ENCODE results near the gene GPR101.

The GPR101 gene, protein sequence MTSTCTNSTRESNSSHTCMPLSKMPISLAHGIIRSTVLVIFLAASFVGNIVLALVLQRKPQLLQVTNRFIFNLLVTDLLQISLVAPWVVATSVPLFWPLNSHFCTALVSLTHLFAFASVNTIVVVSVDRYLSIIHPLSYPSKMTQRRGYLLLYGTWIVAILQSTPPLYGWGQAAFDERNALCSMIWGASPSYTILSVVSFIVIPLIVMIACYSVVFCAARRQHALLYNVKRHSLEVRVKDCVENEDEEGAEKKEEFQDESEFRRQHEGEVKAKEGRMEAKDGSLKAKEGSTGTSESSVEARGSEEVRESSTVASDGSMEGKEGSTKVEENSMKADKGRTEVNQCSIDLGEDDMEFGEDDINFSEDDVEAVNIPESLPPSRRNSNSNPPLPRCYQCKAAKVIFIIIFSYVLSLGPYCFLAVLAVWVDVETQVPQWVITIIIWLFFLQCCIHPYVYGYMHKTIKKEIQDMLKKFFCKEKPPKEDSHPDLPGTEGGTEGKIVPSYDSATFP

DNA sequence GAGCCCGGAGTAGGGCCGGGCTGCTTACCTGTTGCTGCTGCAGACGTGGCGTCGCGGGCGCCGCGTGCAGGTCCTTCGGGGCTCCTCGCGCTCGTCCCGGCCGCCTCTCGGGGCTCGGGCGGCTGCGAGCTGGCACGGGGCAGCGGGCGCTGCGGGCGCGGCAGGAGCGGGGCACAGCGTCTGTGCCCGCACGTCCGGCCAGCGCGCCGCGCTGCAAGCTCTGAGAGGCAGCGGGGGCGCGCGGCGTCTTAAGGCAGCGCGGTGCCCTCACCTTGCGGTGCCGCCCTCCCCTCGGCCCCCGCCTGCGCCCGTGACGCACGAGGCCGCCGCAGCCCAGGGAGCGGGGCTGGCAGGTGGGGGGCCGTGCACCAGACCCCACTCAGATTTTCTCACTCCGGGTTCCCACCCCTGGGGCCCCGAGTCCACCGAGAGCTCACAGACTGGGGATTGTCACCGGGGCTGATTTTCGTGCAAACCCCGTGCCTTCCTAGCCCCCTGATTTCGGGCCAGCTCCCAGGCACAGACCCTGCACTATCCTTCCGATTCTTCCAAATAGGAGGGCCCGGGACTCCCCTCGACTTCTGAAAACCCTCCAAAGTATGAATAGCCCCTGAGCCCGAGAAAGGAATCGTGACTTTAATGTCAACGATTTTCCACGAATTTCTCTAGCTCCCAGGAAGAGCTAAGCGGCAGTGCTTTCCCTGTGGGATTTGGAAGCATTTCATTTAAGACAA is at the start of gene GPR101:
Gene GPR101, minus strand, starts transcription at position 222 of the 734 bp plus-strand sequence. CDS start 2,321 bp downstream, outside the sequence.
- DNase-seq (ENCODE audit: low read depth) = no peak
- TF ChIP-seq CTCF (conservative IDR thresholded peaks at IDR 0.05; ENCODE audit: low read length) = no peak
- no peak within 1 kb of the TSS for H3K4me3 ChIP-seq (ENCODE audit: low read length)

GRCh38 chrX:137081239-137081638 is 47.4 kb upstream of the GPR101 start:
- DNase-seq (ENCODE audit: low read depth) = no peak
- no peak overlapping the region for H3K4me3 ChIP-seq (ENCODE audit: low read length)
- TF ChIP-seq CTCF (conservative IDR thresholded peaks at IDR 0.05; ENCODE audit: low read length) = no peak

- H3K4me3 ChIP-seq (ENCODE audit: low read length) = no peak overlapping the region
- TF ChIP-seq CTCF (conservative IDR thresholded peaks at IDR 0.05; ENCODE audit: low read length) = no peak
- no peak for DNase-seq (ENCODE audit: low read depth)
These were observed 38.6 kb upstream of the GPR101 start for GRCh38 chrX:137072396-137072795.

DNA sequence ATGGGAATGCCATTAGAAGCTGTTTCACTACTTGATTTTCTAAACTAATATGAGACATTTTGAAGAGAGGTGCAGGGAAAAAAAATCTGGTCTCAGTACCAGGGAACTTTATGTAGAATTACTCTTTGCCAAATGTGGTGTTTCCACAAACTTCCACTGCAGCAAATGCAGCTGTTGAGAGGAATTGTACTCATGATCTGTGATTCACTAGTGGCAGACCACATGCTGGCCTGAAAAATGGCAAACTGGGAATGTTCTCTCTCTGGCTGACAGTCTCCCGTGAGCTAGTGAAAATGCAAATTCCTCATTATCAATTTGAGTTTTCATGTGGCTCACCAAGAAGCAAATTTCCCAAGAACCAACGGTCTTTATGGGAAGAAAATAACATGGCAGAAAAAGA is 37.8 kb upstream of the GPR101 start:
- no peak for TF ChIP-seq CTCF (conservative IDR thresholded peaks at IDR 0.05; ENCODE audit: low read length)
- no peak for DNase-seq (ENCODE audit: low read depth)
- H3K4me3 ChIP-seq (ENCODE audit: low read length) = no peak overlapping the region

GRCh38 chrX:137067147-137067546 is 33.4 kb upstream of the GPR101 start:
- no peak for TF ChIP-seq CTCF (conservative IDR thresholded peaks at IDR 0.05; ENCODE audit: low read length)
- H3K4me3 ChIP-seq (ENCODE audit: low read length) = no peak overlapping the region
- DNase-seq (ENCODE audit: low read depth) = no peak

GRCh38 chrX:137062915-137063617 is 29.3 kb upstream of the GPR101 start:
- TF ChIP-seq CTCF (conservative IDR thresholded peaks at IDR 0.05; ENCODE audit: low read length) = no peak
- no peak overlapping the region for H3K4me3 ChIP-seq (ENCODE audit: low read length)
- no peak for DNase-seq (ENCODE audit: low read depth)
